B cell (primary cell): ENCODE data around the gene UHRF1. TPM values are rescaled to one million over a fixed set of nuclear protein-coding genes. Genes with fewer than 3 reads are reported as not detected.
A peak's percentile ranks its signal among the peaks of the same experiment; 100 is the strongest.

Source experiments
- ATAC-seq: fragments of 200-7000 bp; cut with Tn5 transposase; one replicate; pipeline ENCODE4 v1.10.0; 2021; ENCODE audit warnings: low read depth, mild to moderate bottlenecking, moderate number of reproducible peaks, moderate library complexity
- CTCF ChIA-PET: fragments of 350-600 bp; sonication (Branson Sonifier 250); formaldehyde crosslinking; loops from one replicate; lab custom pipeline; 2021; ENCODE audit warnings: antibody characterized with exemption, inconsistent platforms; lab: Charles Lee
- POLR2A ChIA-PET: fragments of 350-600 bp; sonication (Branson Sonifier 250); formaldehyde crosslinking; loops from one replicate; lab custom pipeline; 2021; ENCODE audit warnings: antibody characterized with exemption; lab: Charles Lee
- DNase-seq: peaks from one replicate; pipeline ENCODE4 v3.0.0; 2013
- H2AFZ ChIP-seq: 2 replicates; pipeline ENCODE4 v1.6.1; 2012; ENCODE audit warnings: mild to moderate bottlenecking, low read depth, low read length; ENCODE audit not compliant: insufficient read depth, poor library complexity, severe bottlenecking
- H3K27ac ChIP-seq, 2 donors: 1 replicate in 1 of 2; 2 replicates in 1 of 2; pipeline ENCODE4 v1.5.1; 2012 to 2013; ENCODE audit warnings: low read length in 2 of 2, mild to moderate bottlenecking in 2 of 2, moderate library complexity in 1 of 2
- H3K27me3 ChIP-seq, 4 experiments: fragments of 200-600 bp in 1 of 4; sonication (generic) in 1 of 4; replicated peaks in 1 of 4; 1 replicate in 2 of 4; 2 replicates in 2 of 4; pipeline versions ENCODE4 v1.6.1 to v1.7.0; 2013 to 2016; ENCODE audit warnings: low read length in 3 of 4, mild to moderate bottlenecking in 2 of 4, mixed read lengths in 1 of 4, moderate library complexity in 1 of 4; ENCODE audit not compliant: insufficient read depth in 4 of 4, control insufficient read depth in 3 of 4; ENCODE audit errors: control extremely low read depth in 1 of 4
- H3K36me3 ChIP-seq, 2 experiments: replicated peaks in 1 of 2; 1 replicate in 1 of 2; 2 replicates in 1 of 2; pipeline versions ENCODE4 v1.6.1 to v1.7.1; 2013; ENCODE audit warnings: low read length in 1 of 2; ENCODE audit not compliant: insufficient read depth in 2 of 2, control insufficient read depth in 1 of 2; ENCODE audit errors: control extremely low read depth in 1 of 2, extremely low read depth in 1 of 2
- H3K4me1 ChIP-seq, 2 donors: fragments of 200-600 bp in 1 of 2; sonication (generic) in 1 of 2; 1 replicate in 1 of 2; 2 replicates in 1 of 2; pipeline versions ENCODE4 v1.5.1 to v1.6.1; 2013 to 2017; ENCODE audit warnings: low read length in 2 of 2; ENCODE audit not compliant: control insufficient read depth in 2 of 2, insufficient read depth in 2 of 2
- H3K4me2 ChIP-seq: replicated peaks from 2 replicates; pipeline ENCODE3; 2012; ENCODE audit warnings: mild to moderate bottlenecking, low read depth, low read length; ENCODE audit not compliant: poor library complexity, severe bottlenecking
- H3K4me3 ChIP-seq, 5 experiments: fragments of 200-600 bp in 1 of 5; sonication (generic) in 1 of 5; 1 replicate in 3 of 5; 2 replicates in 2 of 5; pipeline versions ENCODE4 v1.5.1 to v1.7.0; 2011 to 2016; ENCODE audit warnings: low read length in 4 of 5, mild to moderate bottlenecking in 4 of 5, low read depth in 2 of 5, control low read depth in 1 of 5, moderate library complexity in 1 of 5; ENCODE audit not compliant: insufficient read depth in 1 of 5; ENCODE audit errors: control extremely low read depth in 1 of 5, extremely low read depth in 1 of 5
- H3K79me2 ChIP-seq: fragments of 200-600 bp; sonication (generic); one replicate; pipeline ENCODE4 v1.6.0; 2016; ENCODE audit warnings: low read length; ENCODE audit not compliant: control insufficient read depth, insufficient read depth
- H3K9ac ChIP-seq: fragments of 200-600 bp; sonication (generic); 2 replicates; pipeline ENCODE4 v1.6.1; 2017; ENCODE audit warnings: mild to moderate bottlenecking, low read length, moderate library complexity
- H3K9me3 ChIP-seq, 3 donors: one replicate each; pipeline versions ENCODE4 v1.6.1 to v1.7.1; 2013; ENCODE audit warnings: low read length in 2 of 3; ENCODE audit not compliant: control insufficient read depth in 2 of 3, insufficient read depth in 1 of 3; ENCODE audit errors: control extremely low read depth in 1 of 3
- H4K20me1 ChIP-seq: 2 replicates; pipeline ENCODE4 v1.6.0; 2012; ENCODE audit warnings: mild to moderate bottlenecking, low read length; ENCODE audit not compliant: insufficient read depth, control insufficient read depth, poor library complexity, severe bottlenecking
- H3K27ac Mint-ChIP-seq: one replicate; pipeline ENCODE4 v1.8.0; 2021; ENCODE audit warnings: mixed read lengths
- H3K27me3 Mint-ChIP-seq: one replicate; pipeline ENCODE4 v1.8.0; 2021; ENCODE audit warnings: mixed read lengths
- H3K4me1 Mint-ChIP-seq: one replicate; pipeline ENCODE4 v1.8.0; 2021; ENCODE audit warnings: mixed read lengths
- H3K4me3 Mint-ChIP-seq: one replicate; pipeline ENCODE4 v1.8.0; 2021; ENCODE audit warnings: mixed read lengths
- H3K9me3 Mint-ChIP-seq: one replicate; pipeline ENCODE4 v1.8.0; 2022; ENCODE audit warnings: mixed read lengths; ENCODE audit not compliant: insufficient read depth
- EZH2 ChIP-seq: IDR thresholded peaks from 2 replicates; pipeline ENCODE4 v1.6.1; 2012; ENCODE audit warnings: borderline replicate concordance, low read depth, mild to moderate bottlenecking, moderate library complexity, low read length; ENCODE audit not compliant: insufficient read depth, poor library complexity, severe bottlenecking
- WGBS: methylation state at CpG from one replicate; pipeline ENCODE4 v1.1.5; 2013; ENCODE audit warnings: missing lambda C conversion rate; ENCODE audit not compliant: insufficient coverage; 5-methylcytosine and 5-hydroxymethylcytosine counted together
- intact Hi-C: fragments of 100-400 bp; cut with micrococcal nuclease; formaldehyde crosslinking; loops from one replicate; pipeline ENCODE4 v1.10.0; 2022
- polyA plus RNA-seq: library from polyadenylated mRNA; depleted of rRNA; stranded (reverse); fragments of >200 nt; gene quantifications from 2 replicates; pipeline ENCODE4 v1.2.3, GENCODE V29; 2012
- total RNA-seq, 2 donors: library from RNA; stranded (reverse); fragments of 120-200 nt in 1 of 2; gene quantifications; 1 replicate in 1 of 2; 2 replicates in 1 of 2; pipeline versions ENCODE4 v1.2.3 to v1.2.4, GENCODE V29; 2013 to 2022
- TF ChIP-seq, protein P1 (sequence below): fragments of 200-600 bp; IDR thresholded peaks from one replicate; pipeline ENCODE4 v1.8.0; 2022; ENCODE audit warnings: antibody characterized with exemption, mild to moderate bottlenecking

UHRF1 gene
- total and polyA plus RNA-seq, 2 donors (not counting 1 experiment from before 2014, with no cell fraction given): 0.32 to 0.55 TPM

GRCh38 chr19:4966591-4966990 is 57.3 kb downstream of the UHRF1 start:
- Histone ChIP-seq H2AFZ (no peak overlapping the region), H3K4me1 (peaks cover 26 to 30% of the 10 kb centered on the region in 2 donors), H3K27ac (no peak overlapping the region), H3K9ac (no peak overlapping the region), H3K36me3 (no peaks in the 10 kb centered on the region), H3K27me3 (no peaks in the 10 kb centered on the region), H3K79me2 (peaks cover 23% of the 10 kb centered on the region), H3K4me3 (no peak overlapping the region), H3K9me3 (no peaks in the 10 kb centered on the region), H4K20me1 (peaks cover 22% of the 10 kb centered on the region), H3K4me2 (no peak overlapping the region)
- Mint-ChIP-seq H3K4me1 (peaks cover 24% of the 10 kb centered on the region), H3K27me3 (no peaks in the 10 kb centered on the region), H3K9me3 (no peaks in the 10 kb centered on the region), H3K27ac (peak overlapping the region; percentile 26), H3K4me3 (no peak overlapping the region)
- DNase-seq: no peak
- POLR2A ChIA-PET: no interaction called here
- TF ChIP-seq EZH2: no peak
- TF ChIP-seq, protein P1, sequence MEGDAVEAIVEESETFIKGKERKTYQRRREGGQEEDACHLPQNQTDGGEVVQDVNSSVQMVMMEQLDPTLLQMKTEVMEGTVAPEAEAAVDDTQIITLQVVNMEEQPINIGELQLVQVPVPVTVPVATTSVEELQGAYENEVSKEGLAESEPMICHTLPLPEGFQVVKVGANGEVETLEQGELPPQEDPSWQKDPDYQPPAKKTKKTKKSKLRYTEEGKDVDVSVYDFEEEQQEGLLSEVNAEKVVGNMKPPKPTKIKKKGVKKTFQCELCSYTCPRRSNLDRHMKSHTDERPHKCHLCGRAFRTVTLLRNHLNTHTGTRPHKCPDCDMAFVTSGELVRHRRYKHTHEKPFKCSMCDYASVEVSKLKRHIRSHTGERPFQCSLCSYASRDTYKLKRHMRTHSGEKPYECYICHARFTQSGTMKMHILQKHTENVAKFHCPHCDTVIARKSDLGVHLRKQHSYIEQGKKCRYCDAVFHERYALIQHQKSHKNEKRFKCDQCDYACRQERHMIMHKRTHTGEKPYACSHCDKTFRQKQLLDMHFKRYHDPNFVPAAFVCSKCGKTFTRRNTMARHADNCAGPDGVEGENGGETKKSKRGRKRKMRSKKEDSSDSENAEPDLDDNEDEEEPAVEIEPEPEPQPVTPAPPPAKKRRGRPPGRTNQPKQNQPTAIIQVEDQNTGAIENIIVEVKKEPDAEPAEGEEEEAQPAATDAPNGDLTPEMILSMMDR: no peak
- intact Hi-C loops: loop anchor here (5.0 kb wide), 1 partner anchor 936 kb away; the partner anchor contains the start of genes NDUFA11 and VMAC
- 89% methylated on average over 4 of the region's 6 CpGs for WGBS
- CTCF ChIA-PET: interaction anchor here (0.9 kb wide), 1 partner anchor 54 kb away, joined by 4 read pairs; no protein-coding TSS in a partner anchor
- no peak for ATAC-seq

DNA sequence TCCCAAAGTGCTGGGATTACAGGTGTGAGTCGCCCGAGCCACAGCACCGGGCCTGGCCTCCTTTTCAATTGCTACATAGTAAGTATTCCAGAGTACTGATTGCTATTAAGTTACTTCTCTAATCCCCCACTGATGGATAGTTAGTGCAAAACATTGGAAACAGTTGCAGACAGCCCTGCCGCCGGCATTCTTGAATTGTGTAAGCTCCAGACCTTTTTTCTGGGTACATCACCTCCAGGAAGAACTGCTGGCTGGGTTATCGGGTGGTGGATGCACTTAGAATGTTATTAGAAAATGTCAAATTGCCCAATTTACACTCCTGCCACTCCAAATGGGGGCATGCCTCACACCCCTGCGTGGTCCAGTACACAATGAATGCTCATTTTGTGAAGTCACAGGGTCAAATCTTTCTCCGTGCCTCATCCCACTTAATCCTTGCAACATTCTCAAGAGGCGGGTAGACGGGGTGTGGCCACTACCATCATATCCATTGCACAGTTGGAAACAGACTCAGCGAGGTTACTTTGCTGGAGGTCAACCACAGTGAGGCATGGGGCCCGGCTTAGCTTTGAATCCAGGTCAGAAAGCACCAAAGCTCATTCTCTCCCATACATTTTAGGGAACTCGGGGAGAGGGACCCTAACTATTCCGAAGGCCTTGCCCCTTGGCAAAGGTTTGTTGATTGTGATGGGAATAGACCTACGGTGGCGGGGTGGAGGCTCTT is 58.6 kb downstream of the UHRF1 start:
- peak overlapping the region; percentile 56 to 58 for H3K27ac ChIP-seq
- peak overlapping the region; percentile 92 for H3K27ac Mint-ChIP-seq
- peak overlapping the region; percentile 69 for H3K4me2 ChIP-seq
- peak overlapping the region; percentile 1 to 55 (median 45) for H3K4me3 ChIP-seq
- POLR2A ChIA-PET: interaction anchor here (0.5 to 1.3 kb wide), 6 partner anchors 52 to 656 kb away, joined by 3 to 7 read pairs (median 5); partner anchors contain the start of gene PLIN3
- no peak for TF ChIP-seq EZH2
- TF ChIP-seq, protein P1: no peak
- H3K9me3 Mint-ChIP-seq: no peaks in the 10 kb centered on the region
- 64% methylated on average over 8 of the region's 16 CpGs for WGBS
- ATAC-seq: no peak
- peaks cover 27 to 34% of the 10 kb centered on the region in 2 donors for H3K4me1 ChIP-seq
- no peaks in the 10 kb centered on the region for H3K27me3 Mint-ChIP-seq
- H3K27me3 ChIP-seq: no peaks in the 10 kb centered on the region
- H3K4me3 Mint-ChIP-seq: peak overlapping the region; percentile 89
- H3K9ac ChIP-seq: peak overlapping the region; percentile 44
- peaks cover 29% of the 10 kb centered on the region for H3K4me1 Mint-ChIP-seq
- no peaks in the 10 kb centered on the region for H3K9me3 ChIP-seq
- peaks cover 35% of the 10 kb centered on the region for H4K20me1 ChIP-seq
- peak overlapping the region; percentile 72 for H2AFZ ChIP-seq
- intact Hi-C loops: loop anchor here (1.0 to 5.0 kb wide), 6 partner anchors 52 to 934 kb away; partner anchors contain the start of genes FEM1A, NDUFA11, PLIN3 and VMAC
- peaks cover 36% of the 10 kb centered on the region for H3K79me2 ChIP-seq
- CTCF ChIA-PET: interaction anchor here (0.9 to 1.7 kb wide), 10 partner anchors 10 to 163 kb away, joined by 3 to 7 read pairs (median 4); partner anchors contain the start of gene PLIN3
- no peaks in the 10 kb centered on the region for H3K36me3 ChIP-seq
- DNase-seq: no peak
